NT2/D1 (cell line): ENCODE measurements around the gene ITGB6.

Experiments used
- DNase-seq: peaks from one replicate; pipeline ENCODE4 v3.0.0-alpha.2; 2011; ENCODE audit warnings: low read depth, low spot score
- H3K27me3 ChIP-seq: 2 replicates; pipeline ENCODE4 v1.6.0; 2011; ENCODE audit warnings: mild to moderate bottlenecking; ENCODE audit not compliant: insufficient read length, insufficient read depth
- H3K36me3 ChIP-seq: 2 replicates; pipeline ENCODE4 v1.6.1; 2011; ENCODE audit warnings: mild to moderate bottlenecking, low read length, mixed read lengths; ENCODE audit not compliant: insufficient read depth, insufficient read length
- H3K4me1 ChIP-seq: 2 replicates; pipeline ENCODE4 v1.5.1; 2011; ENCODE audit not compliant: insufficient read depth, insufficient read length
- H3K4me3 ChIP-seq: 2 replicates; pipeline ENCODE4 v1.5.1; 2011; ENCODE audit warnings: low read depth; ENCODE audit not compliant: insufficient read length
- H3K9ac ChIP-seq: 2 replicates; pipeline ENCODE4 v1.6.0; 2011; ENCODE audit warnings: low read depth; ENCODE audit not compliant: insufficient read length
- H3K9me3 ChIP-seq: 2 replicates; pipeline ENCODE4 v1.5.1; 2011; ENCODE audit warnings: mild to moderate bottlenecking, low read length; ENCODE audit not compliant: insufficient read depth
- SUZ12 ChIP-seq: IDR thresholded peaks from 2 replicates; pipeline ENCODE4 v1.6.1; 2011; ENCODE audit not compliant: insufficient read length, insufficient read depth; ENCODE audit errors: extremely low read depth
- YY1 ChIP-seq: IDR thresholded peaks from 2 replicates; pipeline ENCODE4 v1.6.1; 2011; ENCODE audit not compliant: insufficient read length, insufficient read depth
- ZNF274 ChIP-seq: IDR thresholded peaks from 2 replicates; pipeline ENCODE4 v1.6.1; 2011; ENCODE audit warnings: mild to moderate bottlenecking, low read depth, low read length

The ITGB6 gene

GRCh38 chr2:160238392-160238791, 38.3 kb upstream of the ITGB6 start:
- H3K36me3 ChIP-seq, result no peaks in the 10 kb centered on the region
- no peak for DNase-seq
- no peaks in the 10 kb centered on the region for H3K4me1 ChIP-seq
- H3K9ac ChIP-seq, result no peak overlapping the region
- no peaks in the 10 kb centered on the region for H3K9me3 ChIP-seq
- no peak for TF ChIP-seq SUZ12
- TF ChIP-seq YY1, result no peak
- no peak for TF ChIP-seq ZNF274
- H3K27me3 ChIP-seq, result no peaks in the 10 kb centered on the region
- no peak overlapping the region for H3K4me3 ChIP-seq

DNA sequence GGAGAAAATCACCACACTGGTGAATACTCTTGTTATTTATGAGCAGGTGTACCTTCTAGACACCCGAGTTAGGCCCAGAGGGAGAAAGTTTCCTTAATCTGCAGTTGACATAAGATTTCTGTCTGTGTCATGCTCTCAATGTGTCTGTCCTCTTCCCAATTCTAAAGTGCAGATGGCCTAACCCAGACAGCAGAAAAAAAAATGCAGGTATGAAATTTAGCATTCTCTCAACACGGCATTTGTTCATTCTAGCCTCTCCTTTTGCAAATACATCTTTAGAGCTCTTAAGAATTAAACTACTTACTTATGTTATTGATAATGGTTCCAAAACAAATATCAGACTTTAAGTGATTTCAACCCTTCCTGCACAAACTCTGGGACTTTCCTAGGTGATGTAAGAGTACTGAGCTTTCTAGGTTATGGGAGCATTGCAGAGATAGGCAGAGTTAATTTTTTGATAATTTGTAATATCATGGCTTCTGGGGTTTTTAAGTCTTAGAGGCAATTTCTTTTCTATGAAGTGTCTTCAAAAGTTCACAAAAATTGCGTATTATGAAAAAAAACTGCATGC, 32.9 kb upstream of the ITGB6 start:
- H3K9me3 ChIP-seq, result no peaks in the 10 kb centered on the region
- DNase-seq, result no peak

DNA sequence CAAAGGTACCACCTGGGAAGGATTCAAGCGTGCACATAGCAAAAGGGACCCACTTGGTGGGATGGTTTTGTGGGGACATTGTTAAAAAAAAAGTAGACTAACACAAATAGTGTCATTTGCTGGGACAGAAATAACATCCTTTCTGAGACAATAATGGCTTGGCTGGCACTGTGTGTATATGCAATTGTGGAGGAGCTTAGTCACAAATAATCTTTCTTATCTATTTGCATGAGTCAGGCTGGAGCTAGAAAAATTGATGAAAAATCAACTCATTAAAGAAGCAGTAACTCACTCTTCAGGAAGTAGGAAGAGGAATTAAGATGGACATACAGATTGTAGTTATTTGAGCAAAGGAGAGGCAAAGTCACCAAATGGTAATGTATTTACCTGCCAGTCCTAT, 29.5 kb upstream of the ITGB6 start:
- H3K27me3 ChIP-seq, result no peaks in the 10 kb centered on the region
- H3K36me3 ChIP-seq, result no peaks in the 10 kb centered on the region
- no peak overlapping the region for H3K4me3 ChIP-seq
- no peak overlapping the region for H3K9ac ChIP-seq
- no peak for DNase-seq
- H3K4me1 ChIP-seq, result no peaks in the 10 kb centered on the region
- TF ChIP-seq YY1 (no peak), ZNF274 (no peak), SUZ12 (no peak)
- H3K9me3 ChIP-seq, result no peaks in the 10 kb centered on the region

More for the DNA sequence above, 32.9 kb upstream of the ITGB6 start:
- H3K4me1 ChIP-seq, result no peaks in the 10 kb centered on the region
- TF ChIP-seq YY1, result no peak
- TF ChIP-seq ZNF274, result no peak
- TF ChIP-seq SUZ12, result no peak
- H3K9ac ChIP-seq, result no peak overlapping the region
- H3K36me3 ChIP-seq, result no peaks in the 10 kb centered on the region
- H3K27me3 ChIP-seq, result no peaks in the 10 kb centered on the region
- H3K4me3 ChIP-seq, result no peak overlapping the region

DNA sequence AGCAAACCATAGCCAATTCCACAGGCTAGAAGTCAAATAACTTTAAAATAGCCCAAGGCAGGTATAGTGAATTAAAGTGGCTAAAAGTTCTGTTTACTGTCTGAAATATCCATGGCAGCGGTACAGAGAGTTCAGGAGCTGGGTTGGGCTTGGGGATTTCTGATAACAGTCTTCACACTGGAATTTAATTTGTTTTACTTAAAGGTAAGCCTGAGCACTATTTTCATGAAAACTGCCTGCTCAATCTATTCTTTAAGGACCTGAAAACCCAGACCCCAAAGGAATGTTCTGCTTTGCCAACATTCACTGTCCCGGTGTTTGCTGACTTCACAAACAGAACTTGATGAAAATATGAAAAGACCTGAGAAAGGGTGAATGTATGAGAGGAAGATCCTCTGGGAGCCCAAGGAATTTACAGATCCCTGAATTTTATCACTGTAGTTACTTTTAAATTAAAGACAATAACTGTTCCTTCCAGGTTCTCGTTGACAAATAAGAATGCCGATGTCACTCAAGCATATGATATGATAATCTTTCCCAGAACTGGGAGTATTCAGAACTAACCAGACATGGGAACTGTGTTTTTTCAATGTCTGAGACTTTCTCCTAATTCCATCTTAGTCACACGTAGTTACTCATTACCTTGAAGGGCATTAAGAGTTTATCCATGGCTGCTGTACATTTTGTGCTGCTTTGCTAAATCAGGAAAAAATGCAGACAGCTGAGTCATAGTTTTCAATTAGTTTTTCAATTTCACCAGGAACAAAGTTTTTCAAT, 28.3 kb upstream of the ITGB6 start:
- TF ChIP-seq SUZ12 (no peak), YY1 (no peak), ZNF274 (no peak)
- H3K9ac ChIP-seq, result no peak overlapping the region
- no peak for DNase-seq
- no peak overlapping the region for H3K4me3 ChIP-seq
- no peaks in the 10 kb centered on the region for H3K9me3 ChIP-seq
- H3K27me3 ChIP-seq, result no peaks in the 10 kb centered on the region
- H3K36me3 ChIP-seq, result no peaks in the 10 kb centered on the region
- no peaks in the 10 kb centered on the region for H3K4me1 ChIP-seq

- Histone ChIP-seq H3K27me3 (no peaks in the 10 kb centered on the region), H3K36me3 (no peaks in the 10 kb centered on the region), H3K9me3 (no peaks in the 10 kb centered on the region), H3K4me1 (no peaks in the 10 kb centered on the region), H3K4me3 (no peak overlapping the region), H3K9ac (no peak overlapping the region)
- no peak for DNase-seq
- no peak for TF ChIP-seq YY1
- no peak for TF ChIP-seq SUZ12
- no peak for TF ChIP-seq ZNF274
These were observed 27.3 kb upstream of the ITGB6 start for GRCh38 chr2:160227293-160227915.

- TF ChIP-seq YY1 (no peak), ZNF274 (no peak), SUZ12 (no peak)
- no peaks in the 10 kb centered on the region for H3K27me3 ChIP-seq
- H3K9ac ChIP-seq, result no peak overlapping the region
- peaks cover 3% of the 10 kb centered on the region for H3K4me1 ChIP-seq
- no peak overlapping the region for H3K4me3 ChIP-seq
- no peak for DNase-seq
- no peaks in the 10 kb centered on the region for H3K36me3 ChIP-seq
- H3K9me3 ChIP-seq, result no peaks in the 10 kb centered on the region
These were observed 26.3 kb upstream of the ITGB6 start for GRCh38 chr2:160226367-160226766.

DNA sequence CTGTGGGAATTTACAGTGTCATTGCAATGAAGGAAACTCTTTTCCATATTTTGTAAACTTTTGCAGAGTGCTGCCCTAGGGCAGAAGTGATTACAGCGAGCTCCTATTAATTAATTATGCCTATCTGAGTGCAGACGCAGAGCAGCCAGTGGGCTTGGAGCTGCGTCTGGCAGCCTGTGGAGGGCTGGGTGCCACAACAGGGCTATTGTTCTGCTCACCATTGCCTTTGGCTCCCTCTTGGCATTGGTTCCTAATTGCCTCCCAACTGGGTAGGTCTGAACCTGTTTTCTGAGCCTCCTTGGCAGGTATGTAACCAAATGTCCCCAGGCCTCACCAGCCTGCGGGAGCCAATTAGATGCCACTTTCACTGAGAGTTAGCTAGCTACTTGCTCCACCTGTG, 25.6 kb upstream of the ITGB6 start:
- no peaks in the 10 kb centered on the region for H3K36me3 ChIP-seq
- H3K4me1 ChIP-seq, result peaks cover 3% of the 10 kb centered on the region
- H3K9ac ChIP-seq, result no peak overlapping the region
- no peak for TF ChIP-seq SUZ12
- TF ChIP-seq YY1, result no peak
- TF ChIP-seq ZNF274, result no peak
- DNase-seq, result no peak
- no peaks in the 10 kb centered on the region for H3K9me3 ChIP-seq
- no peak overlapping the region for H3K4me3 ChIP-seq
- no peaks in the 10 kb centered on the region for H3K27me3 ChIP-seq

DNA sequence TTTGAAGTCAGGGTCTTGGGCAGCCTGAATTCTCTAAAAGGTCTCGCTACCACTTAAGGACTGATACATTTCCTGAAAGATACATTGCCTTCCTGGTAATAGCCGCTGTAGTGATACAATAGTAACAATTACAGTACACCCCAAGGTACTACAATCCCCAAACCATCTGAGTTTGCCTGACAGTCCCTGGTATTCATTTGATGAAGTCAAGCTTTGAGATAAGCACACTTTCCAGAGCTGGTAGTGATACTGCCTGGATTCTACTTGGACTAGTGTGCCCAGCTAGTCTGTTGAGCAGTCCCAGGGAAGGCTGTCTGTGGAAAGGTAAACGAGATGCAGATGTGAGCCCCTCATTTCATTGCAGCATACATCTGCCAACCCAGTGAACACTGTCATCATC, 24.4 kb upstream of the ITGB6 start:
- no peak for DNase-seq
- H3K4me3 ChIP-seq, result no peak overlapping the region
- H3K9ac ChIP-seq, result no peak overlapping the region

More for the DNA sequence above, 24.4 kb upstream of the ITGB6 start:
- TF ChIP-seq SUZ12 (no peak), ZNF274 (no peak), YY1 (no peak)
- H3K27me3 ChIP-seq, result no peaks in the 10 kb centered on the region
- H3K9me3 ChIP-seq, result no peaks in the 10 kb centered on the region
- no peaks in the 10 kb centered on the region for H3K36me3 ChIP-seq
- H3K4me1 ChIP-seq, result peaks cover 4% of the 10 kb centered on the region
